GM18502 (cell line): ENCODE results near the gene WDFY1.

Experiments used
- ATAC-seq: cut with Tn5 transposase; IDR thresholded peaks from one replicate; pipeline ENCODE4 v1.9.1; 2021; ENCODE audit warnings: mild to moderate bottlenecking; ENCODE audit not compliant: unreplicated experiment, poor library complexity

Gene WDFY1

DNA sequence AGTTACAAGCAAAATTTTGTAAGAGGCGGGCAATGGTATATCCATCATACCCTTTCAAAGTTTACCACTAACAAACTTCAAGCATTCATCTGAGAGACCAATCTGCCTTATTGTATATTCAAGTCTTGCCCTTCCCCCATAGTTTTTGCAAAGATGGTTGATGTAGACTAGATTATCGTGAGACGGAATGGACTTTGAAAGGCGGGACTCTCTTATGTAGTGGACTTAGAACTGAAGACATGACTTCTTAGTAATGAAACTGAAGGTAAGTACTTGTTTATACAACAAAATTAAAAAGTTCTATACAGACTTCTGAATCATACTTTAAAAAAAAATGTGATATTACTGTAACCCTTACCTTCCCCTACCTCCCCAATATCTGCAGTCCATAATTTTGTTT is 118.1 kb downstream of the WDFY1 start:
- ATAC-seq: no peak
